ENCODE measurements around the gene SMG5.

Gene SMG5

DNA sequence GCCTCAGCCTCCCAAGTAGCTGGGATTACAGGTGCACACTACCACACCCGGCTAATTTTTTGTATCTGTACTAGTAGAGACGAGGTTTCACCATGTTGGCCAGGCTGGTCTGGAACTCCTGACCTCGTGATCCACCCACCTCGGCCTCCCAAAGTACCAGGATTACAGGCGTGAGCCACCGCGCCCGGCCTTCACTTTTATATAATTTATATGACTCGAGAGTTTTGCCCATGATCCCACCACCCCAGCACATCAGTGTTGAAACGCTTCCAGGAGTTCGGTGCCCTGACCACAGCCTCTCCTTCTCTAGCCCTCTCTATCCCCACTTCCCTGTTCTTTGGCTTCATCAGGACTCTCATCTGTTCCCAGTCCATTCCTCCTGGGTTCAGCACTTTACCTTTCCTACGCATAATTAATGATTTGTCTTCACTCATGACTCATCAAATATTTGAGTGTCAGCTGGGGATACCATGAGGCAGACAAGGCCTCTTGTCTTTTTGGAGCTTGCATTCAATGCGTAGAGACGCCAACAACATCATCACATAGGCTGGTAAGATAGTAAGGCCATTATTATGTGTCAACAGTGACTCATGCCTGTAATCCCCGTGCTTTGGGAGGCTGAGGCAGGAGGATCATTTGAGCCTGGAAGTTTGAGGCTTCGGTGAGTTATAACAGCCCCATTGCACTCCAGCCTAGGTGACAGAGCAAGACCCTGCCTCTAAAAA is 68.4 kb downstream of the SMG5 start:
- DNase-seq (ENCODE audit: low read depth in 3 of 3): no peak

DNA sequence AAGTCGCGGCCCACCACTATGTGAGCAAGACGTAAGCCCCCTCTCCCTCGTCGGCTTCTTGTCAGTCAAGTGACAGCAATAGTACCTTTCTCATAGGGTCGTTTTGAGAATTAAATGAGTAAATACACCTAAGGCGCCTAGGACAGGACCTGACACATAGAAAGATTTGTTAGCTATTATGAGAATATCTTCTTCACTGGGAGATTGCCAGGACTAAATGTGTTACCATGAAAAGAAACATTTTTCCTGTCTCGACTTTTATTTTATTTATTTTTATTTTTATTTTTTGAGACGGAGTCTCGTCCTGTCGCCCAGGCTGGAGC is 69.0 kb downstream of the SMG5 start:
- DNase-seq (ENCODE audit: low read depth in 3 of 3): no peak

DNA sequence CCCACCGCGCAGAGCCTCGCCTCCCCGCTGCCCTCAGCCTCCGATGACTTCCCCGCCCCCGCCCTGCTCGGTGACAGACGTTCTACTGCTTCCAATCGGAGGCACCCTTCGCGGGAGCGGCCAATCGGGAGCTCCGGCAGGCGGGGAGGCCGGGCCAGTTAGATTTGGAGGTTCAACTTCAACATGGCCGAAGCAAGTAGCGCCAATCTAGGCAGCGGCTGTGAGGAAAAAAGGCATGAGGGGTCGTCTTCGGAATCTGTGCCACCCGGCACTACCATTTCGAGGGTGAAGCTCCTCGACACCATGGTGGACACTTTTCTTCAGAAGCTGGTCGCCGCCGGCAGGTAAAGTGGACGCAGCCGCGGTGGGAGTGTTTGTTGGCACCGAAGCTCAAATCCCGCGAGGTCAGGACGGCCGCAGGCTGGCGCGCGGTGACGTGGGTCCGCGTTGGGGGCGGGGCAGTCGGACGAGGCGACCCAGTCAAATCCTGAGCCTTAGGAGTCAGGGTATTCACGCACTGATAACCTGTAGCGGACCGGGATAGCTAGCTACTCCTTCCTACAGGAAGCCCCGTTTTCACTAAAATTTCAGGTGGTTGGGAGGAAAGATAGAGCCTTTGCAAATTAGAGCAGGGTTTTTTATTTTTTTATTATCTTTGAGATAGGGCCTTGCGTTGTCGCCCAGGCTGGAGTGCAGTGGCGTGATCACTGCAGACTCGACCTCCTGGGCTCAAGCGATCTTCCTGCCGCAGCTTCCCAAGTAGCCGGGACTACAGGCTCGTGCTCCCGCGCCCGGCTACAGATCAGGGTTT is 69.6 kb downstream of the SMG5 start, which contains the start of gene PMF1:
Gene PMF1, plus strand, starts transcription at position 175 of the 811 bp plus-strand sequence. Its CDS starts 9 bp downstream, at position 184.
- DNase-seq (ENCODE audit: low read depth in 3 of 3): peak; percentile 91 to 96 (median 94)

DNA sequence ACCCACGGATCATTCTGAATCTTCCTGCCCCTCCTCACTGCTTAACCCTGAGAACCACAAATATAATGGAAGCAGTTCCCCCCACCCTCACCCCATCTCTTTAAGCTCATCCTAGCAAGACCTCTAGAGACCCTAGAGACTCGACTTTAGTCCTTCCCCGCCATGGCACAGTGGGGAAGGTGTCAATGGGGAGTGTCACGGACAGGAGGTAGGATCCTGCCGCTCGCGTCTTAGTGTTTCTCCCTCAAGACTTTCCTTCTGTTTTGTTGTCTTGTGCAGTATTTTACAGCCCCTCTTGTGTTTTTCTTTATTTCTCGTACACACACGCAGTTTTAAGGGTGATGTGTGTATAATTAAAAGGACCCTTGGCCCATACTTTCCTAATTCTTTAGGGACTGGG is 70.5 kb downstream of the SMG5 start:
- no peak for DNase-seq (ENCODE audit: low read depth in 3 of 3)

DNA sequence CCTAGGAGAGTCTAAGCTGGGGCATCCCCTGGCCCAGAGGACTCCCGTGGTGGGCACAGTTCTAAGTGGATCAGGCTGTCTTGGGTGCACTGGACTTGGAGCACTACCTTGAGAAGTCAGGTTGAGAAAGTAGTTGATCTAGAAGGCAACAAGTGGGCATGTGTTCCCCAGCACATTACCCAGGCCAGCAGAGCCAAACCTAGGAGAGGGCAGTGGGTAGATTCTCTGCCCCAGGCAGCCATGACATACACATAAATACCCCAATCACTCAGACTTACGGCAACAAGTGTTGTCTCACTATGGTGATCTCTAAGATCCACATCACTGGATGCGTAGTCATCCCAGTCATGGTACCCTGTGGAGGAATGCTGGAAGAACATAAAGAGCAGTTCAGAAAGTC is 71.4 kb downstream of the SMG5 start:
- no peak for DNase-seq (ENCODE audit: low read depth in 3 of 3)

DNA sequence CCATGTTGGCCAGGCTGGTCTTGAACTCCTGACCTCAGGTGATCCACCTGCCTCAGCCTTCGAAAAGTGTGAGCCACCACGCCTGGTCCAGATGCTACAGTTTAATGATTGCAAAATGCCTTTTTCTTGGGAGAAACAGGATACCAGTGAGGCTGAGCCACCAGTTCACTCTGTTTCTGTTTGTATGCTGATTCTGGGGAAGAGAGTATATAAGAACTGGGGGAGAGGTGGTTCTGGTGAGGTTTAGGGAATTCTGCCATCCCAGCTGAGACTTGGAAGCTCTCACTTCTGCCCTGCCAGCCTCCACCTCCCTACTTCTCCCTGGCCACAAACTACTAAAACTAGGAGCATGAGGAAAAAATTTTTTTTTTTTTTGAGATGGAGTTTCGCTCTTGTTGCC is 77.9 kb downstream of the SMG5 start:
- no peak for DNase-seq (ENCODE audit: low read depth in 3 of 3)

DNA sequence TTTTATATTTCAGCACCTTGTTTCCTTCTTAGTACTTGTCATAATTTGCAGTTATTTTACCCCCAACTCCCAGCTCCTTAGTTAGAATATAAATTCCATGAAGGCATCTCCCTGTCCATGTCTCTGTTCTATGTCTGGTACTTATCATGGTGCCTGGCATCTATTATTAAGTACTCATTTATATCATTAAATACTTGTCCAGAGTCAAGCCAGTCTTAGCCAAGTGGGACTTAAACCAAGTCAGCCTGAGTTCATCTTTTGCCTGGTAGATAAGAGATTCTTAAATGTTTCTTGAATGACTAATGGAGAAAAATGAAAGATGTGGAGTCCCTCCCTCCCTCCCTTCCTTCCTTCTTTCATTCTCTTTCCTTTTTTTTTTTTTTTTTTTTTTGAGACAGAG is 79.3 kb downstream of the SMG5 start:
- DNase-seq (ENCODE audit: low read depth in 3 of 3): no peak

DNA sequence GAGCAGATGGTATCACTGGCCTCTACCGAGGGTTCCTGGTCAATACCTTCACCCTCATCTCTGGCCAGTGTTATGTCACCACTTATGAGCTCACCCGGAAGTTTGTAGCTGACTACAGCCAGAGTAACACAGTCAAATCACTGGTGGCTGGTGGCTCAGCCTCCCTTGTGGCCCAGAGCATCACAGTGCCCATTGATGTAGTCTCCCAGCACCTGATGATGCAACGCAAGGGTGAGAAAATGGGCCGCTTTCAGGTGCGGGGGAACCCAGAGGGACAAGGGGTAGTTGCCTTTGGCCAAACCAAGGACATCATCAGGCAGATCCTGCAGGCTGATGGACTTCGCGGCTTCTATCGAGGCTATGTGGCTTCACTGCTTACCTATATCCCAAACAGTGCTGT is 82.6 kb downstream of the SMG5 start:
- no peak for DNase-seq (ENCODE audit: low read depth in 3 of 3)
